Endothelial cell of umbilical vein (primary cell): ENCODE data around the gene CELA3A. TPM values are rescaled to one million over a fixed set of nuclear protein-coding genes. Genes with fewer than 3 reads are reported as not detected.

Experiments used
- BruUV-seq: library from RNA; stranded (reverse); fragments of 400-500 nt; replicated peaks from 2 replicates; lab custom pipeline; 2021; lab: Mats Ljungman, UMichigan
- CTCF ChIA-PET: fragments of 300-600, 350-600 bp; sonication (Branson Sonifier 250); formaldehyde crosslinking; loops from one replicate; lab custom pipeline; 2021; ENCODE audit warnings: antibody characterized with exemption, inconsistent platforms; lab: Charles Lee
- POLR2A ChIA-PET: fragments of 300-600, 350-600 bp; sonication (Branson Sonifier 250); formaldehyde crosslinking; loops from one replicate; lab custom pipeline; 2021; ENCODE audit warnings: antibody characterized with exemption, inconsistent platforms; lab: Charles Lee
- DNase-seq: peaks from one replicate; pipeline ENCODE4 v3.0.0-alpha.2; 2011; ENCODE audit warnings: low read depth, low spot score
- FAIRE-seq: peaks from 2 replicates; lab custom pipeline; 2011; peaks lifted over from hg19 to GRCh38; lab: Jason Lieb, UNC
- H2AFZ ChIP-seq: 2 replicates; pipeline ENCODE4 v1.6.0; 2012; ENCODE audit warnings: low read depth, low read length, control low read depth, inconsistent platforms
- H3K27ac ChIP-seq: 2 replicates; pipeline ENCODE4 v1.5.1; 2011; ENCODE audit warnings: low read depth, mild to moderate bottlenecking, control low read depth, low read length, moderate library complexity; ENCODE audit not compliant: insufficient read depth
- H3K27me3 ChIP-seq, 2 experiments: 2 replicates each; pipeline versions ENCODE4 v1.6.0 to v1.6.1; 2011; ENCODE audit warnings: low read length in 2 of 2, mixed read lengths in 1 of 2; ENCODE audit not compliant: control insufficient read depth in 2 of 2, insufficient read depth in 2 of 2
- H3K36me3 ChIP-seq, 2 experiments: 2 replicates in 1 of 2; 3 replicates in 1 of 2; pipeline ENCODE4 v1.5.1; 2011; ENCODE audit warnings: low read length in 2 of 2, mild to moderate bottlenecking in 1 of 2, moderate library complexity in 1 of 2; ENCODE audit not compliant: control insufficient read depth in 2 of 2, insufficient read depth in 2 of 2; ENCODE audit errors: extremely low read depth in 1 of 2
- H3K4me1 ChIP-seq: 3 replicates; pipeline ENCODE4 v1.5.1; 2011; ENCODE audit warnings: mild to moderate bottlenecking, low read length; ENCODE audit not compliant: control insufficient read depth, insufficient read depth; ENCODE audit errors: extremely low read depth
- H3K4me2 ChIP-seq: 2 replicates; pipeline ENCODE4 v1.6.1; 2011; ENCODE audit warnings: low read length, control low read depth, mixed read lengths; ENCODE audit not compliant: insufficient read depth
- H3K4me3 ChIP-seq, 3 experiments: fragments of 200-600 bp in 1 of 3; sonication (generic), shearing (Covaris generic) in 1 of 3; replicated peaks in 1 of 3; 2 replicates each; pipeline ENCODE4 v1.5.1; 2011 to 2016; ENCODE audit warnings: control low read depth in 3 of 3, low read length in 3 of 3, mild to moderate bottlenecking in 2 of 3, inconsistent platforms in 1 of 3, low read depth in 1 of 3, moderate library complexity in 1 of 3; ENCODE audit not compliant: insufficient read depth in 1 of 3
- H3K79me2 ChIP-seq: 2 replicates; pipeline ENCODE4 v1.6.0; 2012; ENCODE audit warnings: low read length, inconsistent platforms; ENCODE audit not compliant: control insufficient read depth, insufficient read depth
- H3K9ac ChIP-seq: replicated peaks from 2 replicates; pipeline ENCODE3; 2011; ENCODE audit warnings: low read length, control low read depth; ENCODE audit not compliant: insufficient read depth; ENCODE audit errors: extremely low read depth
- H3K9me1 ChIP-seq: replicated peaks from 3 replicates; pipeline ENCODE4 v1.6.0; 2011; ENCODE audit warnings: mild to moderate bottlenecking, low read length; ENCODE audit not compliant: control insufficient read depth, insufficient read depth; ENCODE audit errors: extremely low read depth
- H3K9me3 ChIP-seq: replicated peaks from 2 replicates; pipeline ENCODE4 v1.5.1; 2012; ENCODE audit warnings: low read length, inconsistent platforms; ENCODE audit not compliant: control insufficient read depth, insufficient read depth
- H4K20me1 ChIP-seq: replicated peaks from 2 replicates; pipeline ENCODE3; 2011; ENCODE audit warnings: mild to moderate bottlenecking, low read length; ENCODE audit not compliant: control insufficient read depth, insufficient read depth; ENCODE audit errors: extremely low read depth
- CTCF ChIP-seq, 2 donors: IDR thresholded peaks; 1 replicate in 1 of 2; 2 replicates in 1 of 2; pipeline ENCODE4 v1.5.1; 2011; ENCODE audit warnings: low read length in 2 of 2, mild to moderate bottlenecking in 2 of 2, moderate library complexity in 2 of 2, control low read depth in 1 of 2, inconsistent platforms in 1 of 2, low read depth in 1 of 2; ENCODE audit not compliant: insufficient read depth in 1 of 2; ENCODE audit errors: extremely low read depth in 1 of 2
- EZH2 ChIP-seq: IDR thresholded peaks from 2 replicates; pipeline ENCODE4 v1.6.1; 2012; ENCODE audit warnings: borderline replicate concordance, low read depth, mild to moderate bottlenecking, moderate library complexity, low read length, inconsistent platforms; ENCODE audit not compliant: severe bottlenecking
- FOS ChIP-seq: IDR thresholded peaks from 2 replicates; pipeline ENCODE4 v1.6.1; 2011; ENCODE audit warnings: mild to moderate bottlenecking, low read length, moderate library complexity, borderline replicate concordance; ENCODE audit not compliant: insufficient read depth
- GATA2 ChIP-seq: IDR thresholded peaks from 2 replicates; pipeline ENCODE4 v1.7.0; 2011; ENCODE audit warnings: low read depth, mild to moderate bottlenecking, moderate library complexity, mixed read lengths, low read length; ENCODE audit not compliant: insufficient read length, insufficient read depth
- JUN ChIP-seq: IDR thresholded peaks from 2 replicates; pipeline ENCODE4 v1.6.1; 2011; ENCODE audit warnings: borderline replicate concordance, low read depth; ENCODE audit not compliant: insufficient read length, insufficient read depth
- MYC ChIP-seq: IDR thresholded peaks from one replicate; pipeline ENCODE4 v1.6.1; 2011; ENCODE audit warnings: mild to moderate bottlenecking, low read depth, low read length
- POLR2A ChIP-seq: IDR thresholded peaks from 2 replicates; pipeline ENCODE4 v1.6.1; 2012; ENCODE audit warnings: low read depth, mild to moderate bottlenecking, control low read depth, low read length
- POLR2AphosphoS5 ChIP-seq: IDR thresholded peaks from 2 replicates; pipeline ENCODE4 v1.6.1; 2012; ENCODE audit warnings: low read depth, mild to moderate bottlenecking, control low read depth, low read length, moderate library complexity; ENCODE audit not compliant: insufficient read depth
- dilution Hi-C: fragments of 300-500 bp; cut with MboI; formaldehyde crosslinking; loops from one replicate; pipeline ENCODE4 v1.15.0; 2019; ENCODE audit warnings: low sequenced_read_pairs; ENCODE audit not compliant: extremely low pct_ligation_motif_present
- intact Hi-C: fragments of 100-400 bp; cut with micrococcal nuclease; formaldehyde crosslinking; loops from one replicate; pipeline ENCODE4 v1.10.0; 2022
- polyA plus RNA-seq, 4 experiments: library from polyadenylated mRNA; depleted of rRNA in 3 of 4; stranded (reverse) in 3 of 4; unstranded in 1 of 4; fragments of >200 nt; gene quantifications; 2 replicates each; pipeline versions ENCODE4 v1.2.1 to v1.2.3, GENCODE V29; 2011 to 2012; ENCODE audit warnings: missing spikeins in 1 of 4
- total RNA-seq: library from RNA; stranded (reverse); gene quantifications from 2 replicates; pipeline ENCODE4 v1.2.3, GENCODE V29; 2021
- TF ChIP-seq, protein P1 (sequence below): IDR thresholded peaks from 2 replicates; pipeline ENCODE4 v1.6.1; 2011; ENCODE audit not compliant: insufficient read depth, insufficient read length

CELA3A gene
- total and polyA plus RNA-seq, 2 donors (not counting 3 experiments of a cell fraction or from before 2014, with no cell fraction given): not detected

DNA sequence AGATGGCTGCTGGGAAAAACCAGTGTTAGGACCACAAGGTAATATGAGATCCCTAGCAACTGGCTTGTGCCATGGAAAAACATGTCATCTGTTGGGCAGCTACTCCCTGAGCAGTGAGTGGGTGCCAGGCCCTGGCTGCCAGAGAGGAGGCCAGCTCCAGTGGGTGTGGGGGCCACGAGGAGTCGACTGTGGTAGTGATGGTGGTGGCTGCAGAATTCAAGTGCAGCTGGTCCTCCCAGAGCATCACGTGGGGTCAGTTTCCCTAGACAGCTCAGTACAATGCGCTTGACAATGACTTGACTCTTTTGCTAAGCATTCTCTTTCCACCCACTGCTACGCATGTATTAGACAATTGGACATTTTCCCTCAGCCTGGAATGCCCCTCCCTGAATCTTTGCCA is 36.6 kb downstream of the CELA3A start:
- no TSS peak for BruUV-seq
- POLR2A ChIA-PET: no interaction called here
- Histone ChIP-seq H2AFZ (no peak overlapping the region), H3K79me2 (no peaks in the 10 kb centered on the region), H3K27ac (no peak overlapping the region), H4K20me1 (no peaks in the 10 kb centered on the region), H3K9ac (no peak overlapping the region), H3K4me1 (peaks cover 11% of the 10 kb centered on the region), H3K4me2 (no peak overlapping the region), H3K9me1 (no peaks in the 10 kb centered on the region), H3K4me3 (no peak overlapping the region), H3K27me3 (no peaks in the 10 kb centered on the region), H3K9me3 (no peaks in the 10 kb centered on the region), H3K36me3 (no peaks in the 10 kb centered on the region)
- FAIRE-seq (no peak), DNase-seq (no peak)
- intact Hi-C loops (no loop called here), dilution Hi-C loops (no loop called here)
- CTCF ChIA-PET: interaction anchor here (1.1 to 1.3 kb wide), 2 partner anchors 9 to 14 kb away, joined by 3 to 4 read pairs; no protein-coding TSS in a partner anchor
- TF ChIP-seq MYC (no peak), GATA2 (no peak), POLR2AphosphoS5 (no peak), POLR2A (no peak), EZH2 (no peak), CTCF (IDR thresholded peaks at IDR 0.05; ENCODE audit: extremely low read depth in 1 of 2, insufficient read depth in 1 of 2, low read depth in 1 of 2, low read length in 2 of 2) (no peak), FOS (no peak), JUN (no peak)
- TF ChIP-seq, protein P1, sequence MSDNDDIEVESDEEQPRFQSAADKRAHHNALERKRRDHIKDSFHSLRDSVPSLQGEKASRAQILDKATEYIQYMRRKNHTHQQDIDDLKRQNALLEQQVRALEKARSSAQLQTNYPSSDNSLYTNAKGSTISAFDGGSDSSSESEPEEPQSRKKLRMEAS: no peak
